ENCODE results near the gene KRT26.

- TF ChIP-seq POLR2A (IDR thresholded peaks at IDR 0.05), result no peak
- TF ChIP-seq, protein P1, sequence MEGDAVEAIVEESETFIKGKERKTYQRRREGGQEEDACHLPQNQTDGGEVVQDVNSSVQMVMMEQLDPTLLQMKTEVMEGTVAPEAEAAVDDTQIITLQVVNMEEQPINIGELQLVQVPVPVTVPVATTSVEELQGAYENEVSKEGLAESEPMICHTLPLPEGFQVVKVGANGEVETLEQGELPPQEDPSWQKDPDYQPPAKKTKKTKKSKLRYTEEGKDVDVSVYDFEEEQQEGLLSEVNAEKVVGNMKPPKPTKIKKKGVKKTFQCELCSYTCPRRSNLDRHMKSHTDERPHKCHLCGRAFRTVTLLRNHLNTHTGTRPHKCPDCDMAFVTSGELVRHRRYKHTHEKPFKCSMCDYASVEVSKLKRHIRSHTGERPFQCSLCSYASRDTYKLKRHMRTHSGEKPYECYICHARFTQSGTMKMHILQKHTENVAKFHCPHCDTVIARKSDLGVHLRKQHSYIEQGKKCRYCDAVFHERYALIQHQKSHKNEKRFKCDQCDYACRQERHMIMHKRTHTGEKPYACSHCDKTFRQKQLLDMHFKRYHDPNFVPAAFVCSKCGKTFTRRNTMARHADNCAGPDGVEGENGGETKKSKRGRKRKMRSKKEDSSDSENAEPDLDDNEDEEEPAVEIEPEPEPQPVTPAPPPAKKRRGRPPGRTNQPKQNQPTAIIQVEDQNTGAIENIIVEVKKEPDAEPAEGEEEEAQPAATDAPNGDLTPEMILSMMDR (IDR thresholded peaks at IDR 0.05), result no peak
Measured at GRCh38 chr17:40777459-40777858, 5.5 kb upstream of the KRT26 start.
